ENCODE measurements around the gene TMEFF2. TPM values are rescaled to one million over a fixed set of nuclear protein-coding genes. Genes with fewer than 3 reads are reported as not detected.

The TMEFF2 gene
- total and polyA plus RNA-seq, 2 of the 8 experiments (the other 6 are each of a cell fraction or from before 2014, with no cell fraction given): 0.91 to 3.7 TPM

DNA sequence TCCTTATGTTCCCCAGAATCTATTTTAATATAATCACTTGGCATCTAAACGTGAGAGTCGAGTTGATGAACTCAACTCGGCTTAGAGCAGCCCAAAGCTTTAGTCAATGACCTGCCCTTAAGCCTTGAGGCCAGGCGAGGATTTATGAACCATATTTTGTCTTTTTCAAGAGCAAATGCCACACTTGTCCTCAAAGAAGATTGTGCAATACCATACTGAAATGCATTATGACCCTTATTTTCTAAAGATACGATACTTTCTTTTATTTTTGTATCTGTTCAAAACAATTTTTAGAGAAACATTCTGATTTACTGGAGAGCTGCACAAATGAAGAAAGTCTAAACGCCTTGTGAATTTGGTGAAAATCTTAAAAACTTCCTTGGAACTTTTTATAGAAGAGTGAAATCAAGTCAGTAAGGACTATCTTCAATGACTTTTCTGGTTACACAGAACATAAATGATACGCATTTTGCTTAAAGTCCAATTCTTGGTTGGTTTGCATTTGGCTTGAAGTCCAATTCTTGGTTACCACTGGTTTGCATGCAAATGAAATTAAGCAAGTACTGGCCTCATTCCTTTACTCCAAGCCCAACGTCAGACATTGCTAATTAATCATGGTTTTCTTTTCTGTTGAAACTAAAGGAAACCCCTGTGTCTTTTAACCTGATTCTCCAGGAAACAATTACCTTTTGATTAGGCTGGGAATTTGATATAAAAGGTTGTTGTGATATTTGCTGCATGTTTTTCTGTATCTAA, 242.0 kb downstream of the TMEFF2 start (continued):
- TF ChIP-seq CTBP2 (IDR thresholded peaks at IDR 0.05; ENCODE audit: borderline replicate concordance, insufficient read depth, insufficient read length, low read length): no peak
- no peak for TF ChIP-seq POLR2A (IDR thresholded peaks at IDR 0.05; ENCODE audit: control extremely low read depth in 1 of 2, low read depth in 2 of 2, low read length in 2 of 2)

Measured in H1 (cell line).